Activated gamma-delta T cell (primary cell): Measurements from ENCODE around the gene GPR89B.
"Not testable (repeated sequence)": the region's sequence is repeated elsewhere in the genome, so short reads cannot be mapped to it uniquely, and the experiment has no call there.

Experiments
- DNase-seq: peaks from one replicate; lab custom pipeline; 2025; lab: John Stamatoyannopoulos, UW

Gene GPR89B

DNA sequence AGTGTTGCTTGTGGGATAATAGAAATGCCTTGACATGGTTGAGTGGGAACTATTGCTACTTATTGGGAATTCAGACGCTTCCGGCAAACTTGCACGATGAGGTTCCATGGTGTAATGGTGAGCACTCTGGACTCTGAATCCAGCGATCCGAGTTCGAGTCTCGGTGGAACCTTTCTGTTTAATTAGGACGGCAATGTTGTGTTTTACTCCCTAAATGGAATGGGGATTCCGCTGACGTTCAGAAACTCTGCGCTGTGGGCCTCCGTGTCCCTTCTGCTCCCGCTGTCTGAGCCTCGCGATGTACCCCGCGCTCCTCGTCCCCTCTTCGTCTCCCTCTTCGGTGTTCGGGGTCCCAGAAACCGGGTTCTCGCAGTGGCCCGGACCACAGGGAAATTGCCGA is 104.5 kb downstream of the GPR89B start:
- DNase-seq = not testable (repeated sequence)

DNA sequence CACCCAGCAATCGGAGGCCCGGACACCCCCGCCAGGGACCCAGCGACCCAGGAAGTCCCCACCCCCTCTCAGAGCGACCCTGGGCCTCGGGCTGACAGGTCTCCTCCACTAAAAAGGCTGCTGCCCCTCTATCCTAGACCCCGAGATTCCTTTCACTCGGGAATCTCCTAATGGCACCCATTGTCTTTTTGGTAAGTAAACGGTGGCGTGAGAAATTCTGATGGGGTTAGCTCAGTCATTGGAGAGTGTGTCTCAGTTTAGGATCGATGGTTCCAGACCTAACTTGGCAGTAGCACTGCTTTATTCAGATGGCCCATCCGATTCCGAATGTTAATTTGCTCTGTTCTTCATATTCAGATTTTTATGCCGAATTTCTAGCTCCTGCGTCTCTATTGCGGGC is 104.9 kb downstream of the GPR89B start:
- DNase-seq = not testable (repeated sequence)

DNA sequence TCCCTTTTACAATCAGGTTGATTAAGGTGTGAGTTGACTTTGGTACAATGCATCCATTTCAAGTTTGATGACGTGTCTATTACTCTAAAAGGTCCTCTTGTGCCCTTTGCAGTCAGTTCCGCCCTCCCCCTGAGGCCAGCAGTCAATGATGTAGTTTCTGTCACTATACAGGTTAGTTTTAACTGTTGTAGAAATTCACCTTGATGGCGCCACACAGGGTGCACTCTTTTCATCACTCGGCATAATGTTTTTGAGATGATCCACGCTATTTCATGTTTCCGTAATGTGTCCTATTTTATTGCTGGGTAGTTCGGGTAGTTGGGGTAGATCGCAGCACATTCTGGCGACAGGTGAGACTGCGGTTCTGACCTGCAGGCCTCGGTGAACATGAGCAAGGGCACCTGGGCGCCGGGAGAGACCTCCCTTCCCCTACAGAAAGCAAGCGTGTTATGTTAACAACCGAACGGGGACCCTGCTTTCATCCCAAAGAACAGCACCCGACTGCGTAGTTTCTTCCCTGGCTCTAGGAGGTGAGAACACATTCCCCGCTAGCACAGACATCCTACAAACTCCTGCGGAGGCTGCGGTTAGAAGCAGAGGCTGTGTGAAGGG is 109.7 kb downstream of the GPR89B start:
- not testable (repeated sequence) for DNase-seq

DNA sequence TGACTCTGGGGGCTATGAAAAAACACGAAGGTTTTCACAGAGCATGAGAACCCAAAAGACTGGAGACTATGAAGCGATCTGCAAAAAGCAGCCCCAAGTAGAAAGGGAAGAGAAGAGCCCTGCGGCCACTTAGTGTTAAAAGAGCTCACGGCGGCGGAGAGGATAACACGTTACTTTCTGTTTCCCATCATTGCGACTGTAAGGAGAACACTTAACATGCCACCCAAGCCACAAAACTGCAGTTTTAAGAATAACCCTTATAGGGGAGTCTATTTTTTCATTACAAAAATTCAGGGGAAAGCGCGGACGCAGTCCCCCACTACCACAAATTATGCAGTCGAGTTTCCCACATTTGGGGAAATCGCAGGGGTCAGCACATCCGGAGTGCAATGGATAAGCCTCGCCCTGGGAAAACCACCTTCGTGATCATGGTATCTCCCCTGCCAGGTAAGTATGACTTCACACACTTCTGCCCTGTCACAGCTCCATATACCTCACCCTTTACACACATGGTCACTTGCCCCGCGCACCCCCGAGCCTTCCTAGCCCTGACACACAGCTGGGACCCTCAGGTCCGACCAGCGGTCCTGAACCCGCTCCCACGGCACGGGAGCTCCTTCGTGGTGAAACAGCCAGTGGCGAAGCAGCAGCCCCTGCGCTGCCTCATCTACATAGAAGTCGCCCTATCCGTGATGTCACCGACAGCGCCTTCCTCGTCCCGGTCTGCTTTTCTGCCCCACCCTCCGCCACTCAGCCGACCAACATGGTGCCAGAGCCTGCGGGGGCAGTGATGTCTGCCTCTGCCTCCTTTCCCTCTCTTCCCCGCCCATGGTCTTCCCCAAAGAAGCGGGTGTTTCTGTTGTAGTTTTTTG is 110.5 kb downstream of the GPR89B start:
- not testable (repeated sequence) for DNase-seq
